ENCODE measurements around the gene TTLL11.
"Not testable (repeated sequence)": the region's sequence is repeated elsewhere in the genome, so short reads cannot be mapped to it uniquely, and the experiment has no call there.

The TTLL11 gene

DNA sequence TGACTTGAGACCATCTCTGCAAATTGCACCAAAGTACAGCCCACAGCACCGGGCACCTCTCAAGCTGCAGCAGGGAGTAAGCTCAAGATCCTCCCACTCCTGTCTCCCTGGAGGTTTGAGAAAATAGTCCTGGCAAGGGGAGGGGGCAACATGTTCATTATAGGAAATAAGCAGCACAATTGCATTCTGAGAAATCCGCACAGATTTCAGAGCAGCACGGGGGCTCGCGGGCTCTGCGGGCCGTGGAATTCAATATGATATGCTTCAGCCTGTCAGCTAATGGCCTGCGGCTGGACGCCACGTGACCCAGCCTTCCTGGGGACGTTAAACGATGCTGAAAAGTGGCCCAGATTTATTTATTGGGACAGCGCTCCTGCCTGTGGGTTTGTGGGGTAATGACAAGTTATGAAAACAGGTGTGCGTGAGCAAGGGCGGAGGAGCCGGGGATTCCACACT lies 285.3 kb downstream of the TTLL11 start:
- DNase-seq = no peak

DNA sequence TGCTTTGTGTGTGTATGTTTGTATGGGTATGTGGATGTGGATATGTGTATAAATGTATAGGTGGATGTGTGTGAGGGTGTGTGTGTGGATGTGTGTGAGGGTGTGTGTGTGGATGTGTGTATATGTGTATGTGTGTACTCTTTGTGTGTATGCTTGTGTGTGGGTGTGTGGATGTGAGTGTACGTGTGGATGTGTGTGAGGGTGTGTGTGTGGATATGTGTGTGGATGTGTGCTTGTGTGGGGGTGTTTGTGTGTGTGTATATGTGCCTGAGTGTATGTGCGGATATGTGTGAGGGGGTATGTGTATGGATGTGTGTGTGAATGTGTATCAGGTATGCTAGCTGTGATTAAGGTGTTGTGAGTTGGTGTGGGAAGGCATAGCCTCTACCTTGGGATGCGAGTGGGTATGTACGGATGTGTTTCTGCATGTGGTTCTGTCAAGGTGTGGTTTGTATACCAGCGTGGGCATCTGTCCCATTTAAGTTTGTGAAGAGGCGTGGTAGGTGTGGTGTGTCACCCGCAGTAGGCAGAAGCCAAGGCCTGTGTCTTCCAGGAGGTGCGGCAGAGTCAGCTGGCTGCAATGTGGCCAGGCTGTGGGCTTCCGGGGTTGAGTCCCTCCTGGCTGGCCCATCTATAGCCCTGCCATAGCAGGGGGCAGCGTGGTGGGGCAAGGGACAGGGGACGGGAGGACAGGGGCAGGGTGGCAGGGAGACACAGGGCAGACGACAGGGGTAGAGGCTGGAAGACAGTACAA lies 285.9 kb downstream of the TTLL11 start:
- no peak for DNase-seq

DNA sequence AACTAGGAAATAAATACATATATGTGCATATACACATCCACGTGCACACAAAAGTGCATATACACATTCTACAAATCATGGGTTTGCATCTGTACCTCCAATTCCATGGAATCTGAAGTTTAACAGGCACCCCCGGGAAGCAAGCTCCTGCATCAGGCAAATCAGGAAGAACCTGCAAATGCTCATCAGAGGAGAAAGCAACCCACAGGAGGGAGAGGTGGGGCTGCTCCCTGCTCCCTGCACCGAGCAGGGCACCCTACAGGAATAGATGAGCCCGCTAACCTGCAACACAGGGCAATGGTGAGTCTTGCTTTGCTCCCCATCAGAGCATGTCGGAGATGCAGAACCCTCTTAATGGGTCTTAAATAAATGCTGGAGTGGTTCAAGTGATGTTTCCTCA lies 290.4 kb downstream of the TTLL11 start:
- no peak for DNase-seq

DNA sequence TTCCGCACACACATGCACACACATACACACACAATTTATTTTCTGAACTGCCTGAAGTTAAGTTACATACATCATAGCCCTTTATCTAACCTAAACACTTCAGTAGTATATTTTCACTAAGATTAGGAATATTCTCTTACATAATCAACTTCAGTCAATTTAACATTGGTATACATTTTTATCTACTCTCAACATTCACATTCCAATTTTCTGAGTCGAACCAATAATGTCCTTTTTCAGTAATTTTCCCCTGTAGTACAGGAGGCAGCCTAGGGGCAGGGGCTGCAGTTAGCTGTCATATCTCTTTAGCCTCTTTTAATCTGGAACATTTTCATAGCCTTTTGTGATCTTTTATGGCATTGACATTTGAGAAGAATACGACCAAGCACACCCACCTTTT lies 291.5 kb downstream of the TTLL11 start:
- no peak for DNase-seq

DNA sequence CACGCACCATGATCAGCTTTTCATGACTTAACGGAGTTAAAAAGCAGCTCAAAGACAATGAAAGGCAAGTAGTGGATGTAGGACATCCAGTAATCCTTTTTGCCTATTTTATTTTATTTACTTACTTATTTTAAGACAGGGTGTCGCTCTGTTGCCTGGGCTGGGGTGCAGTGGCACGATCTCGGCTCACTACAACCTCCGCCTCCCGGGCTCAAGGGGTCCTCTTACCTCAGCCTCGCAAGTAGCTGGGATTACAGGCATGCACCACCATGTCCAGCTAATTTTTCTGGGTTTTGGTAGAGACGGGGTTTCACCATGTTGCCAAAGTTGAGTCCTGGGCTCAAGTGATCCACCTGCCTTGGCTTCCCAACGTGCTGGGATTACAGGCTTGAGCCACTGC lies 292.7 kb downstream of the TTLL11 start:
- no peak for DNase-seq

DNA sequence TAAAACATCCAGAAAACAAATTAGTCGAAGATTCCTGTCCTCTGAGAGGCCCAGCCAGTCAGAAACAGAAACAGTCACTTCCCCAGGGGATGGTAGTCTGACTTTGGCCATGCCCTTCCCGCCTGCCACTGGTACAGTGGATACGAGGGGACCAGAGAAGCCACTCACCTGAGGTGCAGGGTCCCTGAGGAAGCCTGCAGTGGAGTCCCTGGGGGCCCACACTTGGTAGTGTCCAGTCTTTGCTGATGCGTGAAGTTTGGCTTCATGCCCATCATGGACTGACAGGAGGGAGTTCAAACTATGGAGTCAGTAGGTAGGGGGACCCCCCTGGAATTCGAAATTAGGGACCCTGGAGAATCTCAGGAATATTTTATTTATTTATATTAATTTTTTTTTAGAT lies 294.2 kb downstream of the TTLL11 start:
- DNase-seq = no peak

DNA sequence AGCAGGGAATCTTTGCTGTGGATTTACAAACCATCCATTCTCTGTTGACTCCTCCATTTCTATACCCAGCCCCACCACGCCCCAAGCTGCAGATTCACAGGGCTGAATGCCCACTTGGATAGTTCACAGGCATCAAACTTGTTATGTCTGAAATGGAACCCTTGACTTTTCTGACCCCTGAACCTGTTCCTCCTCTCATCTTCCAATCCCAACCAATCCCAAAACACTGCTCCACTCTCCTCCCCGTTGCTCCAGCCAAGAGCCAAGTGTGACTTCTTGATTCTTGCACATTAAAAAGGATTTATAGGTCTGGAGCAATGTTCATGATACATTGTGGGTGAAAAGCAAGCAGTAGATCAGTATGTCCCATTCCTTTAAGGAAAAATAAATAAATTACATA lies 296.0 kb downstream of the TTLL11 start:
- no peak for DNase-seq

DNA sequence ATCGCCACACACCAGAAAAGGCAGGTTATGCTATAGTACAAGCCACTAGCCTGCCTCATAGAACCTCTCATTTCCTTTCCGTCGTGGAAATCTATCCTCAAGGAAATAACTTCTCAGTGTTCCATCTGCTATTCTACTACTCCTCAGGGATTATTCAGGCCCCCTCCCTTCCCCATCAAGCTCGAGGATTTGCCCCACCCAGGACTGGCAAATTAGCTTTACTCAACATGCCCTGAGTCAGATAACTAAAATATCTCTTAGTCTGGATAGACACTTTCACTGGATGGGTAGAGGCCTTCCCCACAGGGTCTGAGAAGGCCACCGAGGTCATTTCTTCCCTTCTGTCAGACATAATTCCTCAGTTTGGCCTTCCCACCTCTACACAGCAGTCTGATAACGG lies 298.8 kb downstream of the TTLL11 start:
- DNase-seq = not testable (repeated sequence)

DNA sequence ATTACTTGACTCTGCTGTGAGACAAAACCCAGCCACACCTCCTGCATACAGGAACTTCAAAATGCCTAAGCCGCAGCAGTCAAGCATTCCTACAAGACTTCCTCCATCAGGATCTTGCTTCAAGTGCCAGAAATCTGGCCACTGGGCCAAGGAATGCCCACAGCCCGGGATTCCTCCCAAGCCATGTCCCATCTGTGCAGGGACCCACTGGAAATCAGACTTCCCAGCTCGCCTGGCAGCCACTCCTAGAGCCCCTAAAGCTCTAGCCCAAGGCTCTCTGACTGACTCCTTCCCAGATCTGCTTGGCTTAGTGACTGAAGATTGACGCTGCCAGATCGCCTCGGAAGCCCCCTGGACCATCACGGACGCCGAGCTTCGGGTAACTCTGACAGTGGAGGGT lies 300.6 kb downstream of the TTLL11 start:
- not testable (repeated sequence) for DNase-seq

DNA sequence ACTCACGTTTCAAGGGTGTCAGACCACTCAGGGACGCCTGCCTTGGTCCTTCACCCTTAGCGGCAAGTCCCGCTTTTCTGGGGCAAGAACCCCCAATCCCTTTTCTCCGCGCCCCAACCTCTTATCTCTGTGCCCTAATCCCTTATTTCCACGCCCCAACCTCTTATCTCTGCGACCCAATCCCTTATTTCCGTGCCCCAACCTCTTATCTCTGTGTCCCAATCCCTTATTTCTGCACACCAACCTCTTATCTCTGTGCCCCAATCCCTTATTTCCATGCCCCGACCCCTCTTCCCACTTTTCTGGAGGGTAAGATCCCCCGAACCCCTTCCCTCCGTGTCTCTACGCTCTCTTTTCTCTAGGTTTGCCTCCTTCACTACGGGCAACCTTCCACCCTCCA lies 302.3 kb downstream of the TTLL11 start:
- no peak for DNase-seq

DNA sequence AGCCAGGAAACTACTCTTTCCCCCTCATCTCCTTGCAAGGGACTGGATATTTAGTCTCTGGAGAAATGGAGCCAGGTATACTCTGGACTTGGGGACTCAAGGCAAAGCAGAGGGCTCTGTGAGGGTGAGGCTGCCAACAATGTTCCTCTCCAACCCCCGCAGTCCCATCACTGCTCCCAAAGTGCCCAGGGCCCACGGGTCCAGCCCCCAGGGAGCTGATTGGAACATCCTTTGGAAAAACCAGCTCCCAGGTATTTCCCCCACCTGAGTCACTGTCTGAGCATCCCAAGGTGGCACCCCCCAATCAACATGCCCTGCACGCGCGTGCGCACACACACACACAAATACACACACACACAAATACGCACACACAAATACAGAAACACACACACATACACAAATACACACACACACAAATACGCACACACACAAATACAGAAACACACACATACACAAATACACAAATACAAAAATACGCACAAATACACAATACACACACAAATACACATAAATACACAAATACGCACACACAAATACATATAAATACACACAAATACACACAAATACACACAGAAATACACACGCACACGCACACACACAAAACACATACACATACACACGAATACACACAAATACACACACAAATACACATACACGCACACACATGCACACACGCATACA lies 304.3 kb downstream of the TTLL11 start:
- DNase-seq = no peak

DNA sequence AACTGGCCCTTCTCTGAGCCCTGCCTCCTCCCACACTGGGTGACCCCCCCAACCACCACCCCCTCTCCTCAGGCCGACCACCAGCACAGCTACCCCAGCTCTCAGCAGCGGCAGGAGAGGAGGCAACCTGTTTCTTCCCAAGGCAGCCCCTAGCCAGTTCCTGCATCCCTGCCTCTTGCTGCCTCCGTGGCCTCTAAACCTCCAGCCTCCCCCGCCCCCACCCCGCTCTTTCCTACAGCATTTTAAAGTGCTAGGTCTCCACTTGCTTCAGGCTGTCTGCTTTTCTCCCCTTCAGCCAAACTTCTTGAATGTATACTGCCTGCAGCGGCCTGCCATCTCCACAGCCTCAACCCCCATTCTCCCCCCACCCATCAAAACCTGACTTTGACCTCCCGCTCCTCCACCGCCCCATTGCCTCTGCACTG lies 306.1 kb downstream of the TTLL11 start:
- no peak for DNase-seq

DNA sequence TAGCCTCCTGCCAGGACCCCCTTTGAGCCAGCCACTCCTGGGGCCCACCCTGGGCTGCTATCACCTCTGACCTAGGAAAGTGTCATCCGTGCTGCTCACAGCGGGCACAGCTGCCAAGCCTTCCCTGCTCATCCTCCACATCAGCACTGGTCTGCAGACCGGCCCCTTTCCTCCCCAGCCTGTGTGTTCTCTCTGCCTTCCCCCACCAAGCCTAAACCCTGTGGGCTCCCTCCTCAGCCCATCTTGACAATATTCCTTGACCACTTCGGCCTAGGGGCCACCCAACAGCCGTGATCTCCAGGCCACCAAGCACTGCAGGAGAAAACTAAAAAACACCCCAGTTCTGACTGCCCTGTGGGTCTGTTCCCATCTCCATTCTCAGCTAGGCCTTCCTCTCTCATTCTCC lies 306.6 kb downstream of the TTLL11 start:
- DNase-seq = no peak

DNA sequence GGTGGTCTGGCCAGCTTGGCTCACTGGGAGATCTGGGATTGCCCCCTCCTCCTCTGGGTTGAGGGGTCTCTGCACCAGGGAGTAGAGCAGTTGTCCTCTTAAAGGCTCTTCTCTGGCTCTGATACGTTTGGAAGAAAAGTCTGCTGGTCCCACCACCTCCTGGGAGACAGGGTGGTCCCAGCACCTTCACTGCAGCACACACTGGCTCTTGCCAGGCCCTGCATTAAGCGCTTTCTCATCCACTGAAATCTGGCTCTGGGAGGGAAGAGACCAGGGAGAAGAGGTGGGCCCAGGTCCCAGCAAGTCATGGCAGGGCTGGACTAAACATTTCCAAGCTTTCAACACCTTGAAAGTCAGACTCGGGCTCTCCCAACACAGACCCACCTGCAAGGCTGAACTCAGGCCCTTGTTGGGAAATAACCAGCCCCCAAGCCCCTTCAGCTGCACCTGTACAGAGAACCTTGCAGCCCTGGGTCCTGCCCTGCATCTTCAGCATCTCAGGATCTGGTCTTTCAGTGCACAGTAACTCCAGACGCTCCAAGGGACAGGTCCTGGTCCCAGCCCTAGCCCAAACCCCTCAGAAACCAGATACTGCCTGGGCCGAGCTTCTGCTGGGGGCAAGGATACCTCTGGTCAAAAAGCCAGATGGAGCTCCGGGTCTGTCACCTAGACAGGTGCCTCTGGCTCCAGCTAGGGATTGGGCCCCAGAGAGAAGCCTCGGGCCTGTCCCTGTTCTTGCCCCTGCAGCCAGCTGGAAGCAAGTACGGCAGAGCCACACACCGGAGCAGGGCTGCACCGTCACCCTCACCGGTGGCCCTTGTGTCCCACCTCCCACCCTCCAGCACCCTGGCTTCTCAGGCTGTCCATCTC lies 307.2 kb downstream of the TTLL11 start:
- no peak for DNase-seq

DNA sequence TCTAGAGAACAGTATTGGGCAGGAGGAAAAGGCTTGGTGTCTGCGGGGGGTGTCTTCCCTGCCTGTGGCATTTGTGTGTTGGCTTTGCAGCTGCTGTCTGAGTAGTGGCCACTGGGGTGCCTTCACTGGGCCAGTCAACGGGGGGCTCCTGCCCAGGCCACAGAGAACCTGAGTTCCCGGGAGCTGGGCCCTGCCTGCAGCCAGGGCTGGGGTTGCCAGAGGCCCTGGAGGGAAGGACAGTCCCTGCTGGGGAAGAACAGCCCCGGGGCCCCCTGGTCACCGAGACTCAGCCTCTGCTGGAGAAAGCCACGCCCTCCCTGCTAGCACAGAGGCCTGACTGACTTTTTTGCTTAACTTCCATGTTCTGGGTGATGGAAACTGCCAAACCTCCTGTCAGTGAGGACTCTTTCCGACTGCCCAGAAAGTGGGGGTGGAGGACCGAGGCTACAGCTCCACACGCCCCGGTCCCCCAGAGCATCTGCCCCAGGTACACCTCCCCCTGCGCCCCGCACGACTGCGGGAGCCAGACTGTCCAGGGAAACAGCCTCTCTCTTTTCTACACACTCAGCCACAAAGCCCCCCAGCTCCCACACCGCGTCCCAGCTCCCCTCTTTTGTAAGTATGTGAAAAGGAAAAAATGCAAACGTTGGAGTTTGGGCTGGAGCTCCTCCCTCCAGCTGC lies 308.2 kb downstream of the TTLL11 start:
- no peak for DNase-seq

DNA sequence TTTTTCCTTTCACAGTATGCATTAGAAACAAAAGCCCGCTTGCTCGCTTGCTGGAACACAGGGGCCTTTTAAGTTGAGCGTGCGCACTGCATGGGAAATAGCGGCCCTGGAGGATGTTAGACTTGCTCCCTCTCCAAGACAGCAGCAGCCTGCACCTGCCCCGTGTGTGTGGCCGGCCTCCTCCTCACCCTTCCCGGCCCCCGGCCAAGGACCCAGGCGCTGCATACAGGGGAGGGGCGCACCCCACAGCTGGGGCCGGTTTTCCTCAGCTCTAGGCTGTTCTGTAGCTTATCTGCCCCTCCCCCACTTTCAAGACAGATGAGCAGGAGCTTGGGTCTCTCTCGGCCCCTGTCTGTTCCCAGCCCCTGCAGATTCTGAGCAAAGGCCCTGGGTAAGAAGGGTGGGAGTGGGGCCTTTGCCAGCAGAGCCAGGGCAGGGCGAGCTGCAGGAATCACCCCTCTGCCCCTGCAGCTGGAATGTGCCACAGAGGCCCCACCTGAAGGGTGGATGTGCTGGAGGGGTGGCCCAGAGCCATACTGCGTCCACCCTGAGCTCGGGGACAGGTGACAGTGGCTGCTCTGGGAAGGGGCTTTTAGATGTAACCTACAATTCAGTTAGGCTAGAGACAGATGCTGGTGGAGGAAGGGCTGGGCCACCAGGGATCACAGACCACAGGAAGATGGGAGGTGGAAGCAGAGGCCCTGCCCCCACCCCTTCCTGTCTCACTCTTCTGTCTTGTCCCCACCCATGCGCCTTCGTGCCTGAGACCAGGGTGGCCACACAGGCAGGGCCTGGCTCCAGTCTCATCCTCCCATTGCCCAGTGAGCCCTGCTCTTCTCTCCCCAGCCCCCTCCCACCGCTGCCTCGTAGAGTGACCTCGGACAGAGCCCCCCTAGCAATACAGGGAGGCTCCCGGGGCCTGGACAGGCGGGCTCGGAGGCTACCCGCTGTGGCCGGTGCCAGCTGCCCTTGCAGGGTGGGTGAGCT lies 309.3 kb downstream of the TTLL11 start:
- no peak for DNase-seq

DNA sequence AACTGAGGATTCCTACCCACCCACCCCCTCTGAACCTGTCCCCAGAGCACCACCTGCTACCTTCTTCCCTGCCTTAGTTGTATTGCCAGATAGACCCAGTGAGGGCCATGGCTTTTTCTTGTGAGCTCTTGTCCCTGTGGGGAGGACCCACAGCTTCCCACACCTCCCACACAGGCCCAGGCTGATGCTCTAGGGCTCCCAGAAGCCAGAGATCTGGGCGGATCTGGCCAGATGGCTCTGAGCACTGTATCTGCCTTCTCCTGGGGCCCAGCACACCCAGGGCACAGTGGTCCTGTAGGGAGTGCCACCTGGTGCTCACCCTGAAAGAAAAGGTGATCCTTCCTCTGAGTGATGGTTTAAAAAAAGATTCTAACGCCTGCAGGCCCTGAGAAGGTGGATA lies 310.0 kb downstream of the TTLL11 start:
- DNase-seq = no peak

DNA sequence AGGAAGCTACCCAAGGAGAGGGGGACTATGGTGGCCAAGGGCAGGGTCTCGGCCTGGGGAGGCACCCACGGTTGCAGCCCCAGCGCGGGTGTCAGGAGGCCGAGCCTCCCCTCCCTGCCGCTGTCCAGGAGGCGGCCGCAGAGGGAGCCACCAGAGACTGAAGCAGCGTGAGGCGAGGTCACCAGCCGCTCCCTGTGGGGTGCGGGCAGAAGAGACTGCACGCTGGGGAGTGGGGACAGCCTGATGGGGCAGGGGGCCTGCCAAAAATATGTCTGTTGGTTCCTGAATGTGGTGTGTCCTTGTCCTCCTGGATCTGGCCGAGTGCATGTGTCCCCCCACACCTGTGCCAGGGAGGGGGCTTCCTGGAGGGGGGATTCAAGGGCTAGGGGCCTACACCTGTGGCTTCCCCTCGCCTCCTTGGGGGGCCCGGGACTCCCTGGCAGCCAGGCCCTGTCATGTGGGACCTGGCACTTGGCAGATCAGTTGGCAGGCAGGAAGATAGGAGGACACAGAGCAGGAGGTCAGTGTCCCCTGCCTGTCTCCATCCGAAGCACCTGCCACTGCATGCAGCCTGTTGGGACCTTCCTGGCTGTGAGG lies 310.5 kb downstream of the TTLL11 start:
- DNase-seq = no peak

DNA sequence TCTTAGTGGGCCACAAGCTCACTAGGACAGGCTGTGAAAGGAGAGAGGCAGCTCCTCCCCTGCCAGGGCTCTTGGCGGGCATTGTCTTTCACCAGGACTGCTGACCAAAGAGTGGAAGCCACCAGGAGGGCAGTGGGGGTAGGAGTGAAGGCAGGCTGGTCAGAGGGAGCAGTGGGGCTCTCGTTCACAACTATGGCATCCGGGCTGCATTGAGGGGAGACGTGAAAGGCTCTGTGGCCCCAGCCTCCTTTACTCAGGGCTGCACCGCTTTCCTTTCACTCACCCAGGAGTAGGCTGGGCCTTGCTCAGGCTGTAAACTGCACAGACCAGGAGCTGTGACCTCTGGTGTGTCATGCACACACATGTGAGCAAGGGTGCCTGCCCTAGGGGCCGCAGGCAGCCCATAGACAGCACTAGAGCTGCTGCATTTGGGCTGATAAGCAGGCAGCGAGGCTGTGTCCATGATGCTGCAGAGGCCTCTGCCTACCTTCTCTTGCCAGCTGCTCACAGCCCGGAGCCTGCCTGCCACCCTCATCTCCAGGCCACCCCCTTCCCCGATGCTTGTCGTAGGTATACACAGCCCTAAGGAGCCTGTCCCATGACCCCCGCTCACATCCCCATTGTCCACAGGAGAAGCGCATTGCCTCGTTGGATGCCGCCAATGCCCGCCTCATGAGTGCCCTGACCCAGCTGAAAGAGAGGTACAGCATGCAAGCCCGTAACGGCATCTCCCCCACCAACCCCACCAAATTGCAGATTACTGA lies 311.2 kb downstream of the TTLL11 start:
- no peak for DNase-seq

DNA sequence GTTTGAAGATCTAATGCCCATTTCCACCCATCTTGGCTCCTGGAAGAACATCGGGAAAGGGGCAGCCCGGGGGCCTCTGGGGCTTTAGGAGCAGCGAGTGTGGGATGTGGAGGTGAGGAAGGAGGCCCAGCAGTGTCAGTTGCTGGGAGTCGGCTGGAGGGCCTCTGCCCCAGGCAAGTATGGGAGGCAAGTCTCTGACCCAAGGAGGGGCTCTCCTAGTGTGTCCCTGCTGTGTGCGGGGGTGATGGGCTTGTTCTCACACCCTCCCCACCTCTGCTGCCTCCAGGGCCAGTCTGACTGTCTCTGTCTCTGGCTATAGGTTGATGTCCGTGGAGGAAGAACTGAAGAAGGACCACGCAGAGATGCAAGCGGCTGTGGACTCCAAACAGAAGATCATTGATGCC lies 312.0 kb downstream of the TTLL11 start:
- DNase-seq = no peak

Measured in midbrain (tissue), 1 donor.